ENCODE results near the gene KCNQ1. TPM values are rescaled to one million over a fixed set of nuclear protein-coding genes. Genes with fewer than 3 reads are reported as not detected.

The KCNQ1 gene
- polyA plus RNA-seq, 1 donor (not counting 4 experiments of a cell fraction or from before 2014, with no cell fraction given), result not detected

- Histone ChIP-seq H3K27ac (ENCODE audit: control insufficient read depth, insufficient read depth, low read length) (no peak overlapping the region), H3K27me3 (ENCODE audit: control insufficient read depth, extremely low read depth, insufficient read depth, low read length) (no peaks in the 10 kb centered on the region), H3K79me2 (ENCODE audit: control insufficient read depth, insufficient read depth, low read length) (no peaks in the 10 kb centered on the region), H3K4me3 (ENCODE audit: control insufficient read depth in 2 of 3, extremely low read depth in 1 of 3, insufficient read depth in 2 of 3, low read depth in 1 of 3, low read length in 3 of 3) (no peak overlapping the region), H2AFZ (ENCODE audit: control insufficient read depth, low read length) (no peak overlapping the region), H3K9me1 (ENCODE audit: control insufficient read depth, extremely low read depth, insufficient read depth, low read length) (no peaks in the 10 kb centered on the region), H3K36me3 (ENCODE audit: control insufficient read depth in 2 of 2, extremely low read depth in 1 of 2, insufficient read depth in 2 of 2, low read length in 2 of 2) (no peaks in the 10 kb centered on the region), H3K4me1 (ENCODE audit: control insufficient read depth, extremely low read depth, insufficient read depth, low read length) (no peaks in the 10 kb centered on the region), H3K4me2 (ENCODE audit: control insufficient read depth, extremely low read depth, insufficient read depth, low read depth, low read length) (no peak overlapping the region), H3K9me3 (ENCODE audit: control insufficient read depth, low read depth, low read length) (peaks cover 7% of the 10 kb centered on the region), H4K20me1 (ENCODE audit: control insufficient read depth, extremely low read depth, insufficient read depth, low read length) (no peaks in the 10 kb centered on the region), H3K9ac (ENCODE audit: control insufficient read depth, extremely low read depth, insufficient read depth, low read length) (no peak overlapping the region)
- TF ChIP-seq CTCF (optimal IDR thresholded peaks at IDR 0.05 in 1 of 3, IDR thresholded peaks at IDR 0.05 in 1 of 3, conservative IDR thresholded peaks at IDR 0.05 in 1 of 3; ENCODE audit: extremely low read depth in 1 of 3, insufficient read depth in 2 of 3, low read length in 3 of 3) (no peak), EZH2 (IDR thresholded peaks at IDR 0.05; ENCODE audit: low read length) (no peak)
- no peak for FAIRE-seq
- no peak for DNase-seq (ENCODE audit: low read depth, low spot score)
- dilution Hi-C loops (cut with MboI; ENCODE audit: extremely low pct_ligation_motif_present, low sequenced_read_pairs), result no loop called here
Observed at GRCh38 chr11:2641623-2642022, 196.8 kb downstream of the KCNQ1 start.

GRCh38 chr11:2643746-2644145 lies 198.9 kb downstream of the KCNQ1 start:
- Histone ChIP-seq H2AFZ (ENCODE audit: control insufficient read depth, low read length) (no peak overlapping the region), H3K79me2 (ENCODE audit: control insufficient read depth, insufficient read depth, low read length) (no peaks in the 10 kb centered on the region), H3K27me3 (ENCODE audit: control insufficient read depth, extremely low read depth, insufficient read depth, low read length) (no peaks in the 10 kb centered on the region), H3K9me3 (ENCODE audit: control insufficient read depth, low read depth, low read length) (peaks cover 7% of the 10 kb centered on the region), H4K20me1 (ENCODE audit: control insufficient read depth, extremely low read depth, insufficient read depth, low read length) (no peaks in the 10 kb centered on the region), H3K4me3 (ENCODE audit: control insufficient read depth in 2 of 3, extremely low read depth in 1 of 3, insufficient read depth in 2 of 3, low read depth in 1 of 3, low read length in 3 of 3) (no peak overlapping the region), H3K27ac (ENCODE audit: control insufficient read depth, insufficient read depth, low read length) (no peak overlapping the region), H3K4me1 (ENCODE audit: control insufficient read depth, extremely low read depth, insufficient read depth, low read length) (no peaks in the 10 kb centered on the region), H3K36me3 (ENCODE audit: control insufficient read depth in 2 of 2, extremely low read depth in 1 of 2, insufficient read depth in 2 of 2, low read length in 2 of 2) (no peaks in the 10 kb centered on the region), H3K4me2 (ENCODE audit: control insufficient read depth, extremely low read depth, insufficient read depth, low read depth, low read length) (no peak overlapping the region), H3K9ac (ENCODE audit: control insufficient read depth, extremely low read depth, insufficient read depth, low read length) (no peak overlapping the region), H3K9me1 (ENCODE audit: control insufficient read depth, extremely low read depth, insufficient read depth, low read length) (no peaks in the 10 kb centered on the region)
- no peak for TF ChIP-seq EZH2 (IDR thresholded peaks at IDR 0.05; ENCODE audit: low read length)
- no peak for TF ChIP-seq CTCF (optimal IDR thresholded peaks at IDR 0.05 in 1 of 3, IDR thresholded peaks at IDR 0.05 in 1 of 3, conservative IDR thresholded peaks at IDR 0.05 in 1 of 3; ENCODE audit: extremely low read depth in 1 of 3, insufficient read depth in 2 of 3, low read length in 3 of 3)
- dilution Hi-C loops (cut with MboI; ENCODE audit: extremely low pct_ligation_motif_present, low sequenced_read_pairs), result no loop called here
- FAIRE-seq (no peak), DNase-seq (ENCODE audit: low read depth, low spot score) (no peak)

All from keratinocyte (primary cell).